K562 (cell line): ENCODE measurements around the gene SLC31A2. TPM values are rescaled to one million over a fixed set of nuclear protein-coding genes. Genes with fewer than 3 reads are reported as not detected.

Source experiments
- ATAC-seq: fragments of 200-7000 bp; cut with Tn5 transposase; 3 replicates; pipeline ENCODE4 v1.9.1; 2020; ENCODE audit warnings: moderate library complexity
- BruUV-seq: library from RNA; stranded (reverse); fragments of 400-500 nt; replicated peaks from 2 replicates; lab custom pipeline; 2021; lab: Mats Ljungman, UMichigan
- CTCF ChIA-PET: fragments of 300-600 bp; formaldehyde crosslinking; extraction: SDS; loops from one replicate; lab custom pipeline; 2021; ENCODE audit warnings: low intra/inter-chr PET ratio; lab: Yijun Ruan, JAX
- POLR2A ChIA-PET: fragments of 300-600, 350-650 bp; sonication (Branson Sonifier 250); formaldehyde crosslinking; extraction: SDS; loops from one replicate; lab custom pipeline; 2021; ENCODE audit warnings: antibody characterized with exemption, inconsistent platforms; lab: Yijun Ruan, JAX
- DNase-seq, 4 experiments: peaks; one replicate each; pipeline versions ENCODE4 v3.0.0 to v3.0.0-alpha.2; 2011 to 2018; ENCODE audit warnings: low spot score in 3 of 4, mixed read lengths in 3 of 4; ENCODE audit errors: extremely low read depth in 1 of 4
- FAIRE-seq: peaks from 2 replicates; lab custom pipeline; 2011; peaks lifted over from hg19 to GRCh38; lab: Jason Lieb, UNC
- H2AFZ ChIP-seq: 2 replicates; pipeline ENCODE4 v1.6.0; 2011; ENCODE audit warnings: low read depth, low read length, control low read depth, inconsistent platforms
- H3K27ac ChIP-seq: fragments of 200-600 bp; 3 replicates; pipeline ENCODE4 v1.8.0; 2011; ENCODE audit warnings: low read depth, mild to moderate bottlenecking, control low read depth, inconsistent platforms, low read length, moderate library complexity, mixed read lengths; ENCODE audit errors: extremely low read depth
- H3K27me3 ChIP-seq, 2 experiments: fragments of 300-600 bp in 1 of 2; 2 replicates in 1 of 2; 3 replicates in 1 of 2; pipeline versions ENCODE4 v1.6.0 to v1.8.0; 2011; ENCODE audit warnings: inconsistent platforms in 2 of 2, low read length in 2 of 2, mild to moderate bottlenecking in 1 of 2, mixed read lengths in 1 of 2, moderate library complexity in 1 of 2; ENCODE audit not compliant: control insufficient read depth in 2 of 2, insufficient read depth in 2 of 2
- H3K36me3 ChIP-seq: fragments of 300-600 bp; 3 replicates; pipeline ENCODE4 v1.8.0; 2011; ENCODE audit warnings: mild to moderate bottlenecking, low read length, inconsistent platforms; ENCODE audit not compliant: control insufficient read depth, insufficient read depth
- H3K4me1 ChIP-seq, 2 experiments: fragments of 200-600 bp in 1 of 2; replicated peaks in 1 of 2; 2 replicates in 1 of 2; 3 replicates in 1 of 2; pipeline versions ENCODE4 v1.5.1 to v1.8.0; 2011; ENCODE audit warnings: inconsistent platforms in 2 of 2, low read length in 2 of 2, mild to moderate bottlenecking in 1 of 2, mixed read lengths in 1 of 2, moderate library complexity in 1 of 2; ENCODE audit not compliant: control insufficient read depth in 2 of 2, insufficient read depth in 2 of 2
- H3K4me2 ChIP-seq: 2 replicates; pipeline ENCODE4 v1.6.1; 2011; ENCODE audit warnings: low read length, control low read depth, inconsistent platforms, mixed read lengths; ENCODE audit not compliant: insufficient read depth
- H3K4me3 ChIP-seq: fragments of 200-600 bp; sonication (generic), shearing (Covaris generic); 2 replicates; pipeline ENCODE4 v1.5.1; 2016; ENCODE audit warnings: control low read depth, inconsistent platforms
- H3K79me2 ChIP-seq: fragments of 200-600 bp; 3 replicates; pipeline ENCODE4 v1.8.0; 2011; ENCODE audit warnings: low read length, inconsistent platforms; ENCODE audit not compliant: control insufficient read depth, insufficient read depth
- H3K9ac ChIP-seq, 2 experiments: 2 replicates each; pipeline versions ENCODE4 v1.6.0 to v1.6.1; 2011; ENCODE audit warnings: low read depth in 2 of 2, low read length in 2 of 2, control low read depth in 1 of 2, inconsistent platforms in 1 of 2, mild to moderate bottlenecking in 1 of 2, mixed read lengths in 1 of 2; ENCODE audit not compliant: insufficient read depth in 1 of 2
- H3K9me1 ChIP-seq: one replicate; pipeline ENCODE4 v1.6.0; 2011; ENCODE audit warnings: inconsistent platforms, mild to moderate bottlenecking, low read length, moderate library complexity; ENCODE audit not compliant: control insufficient read depth, insufficient read depth
- H3K9me3 ChIP-seq: replicated peaks from 2 replicates; pipeline ENCODE4 v1.5.1; 2011; ENCODE audit warnings: low read depth, low read length, inconsistent platforms; ENCODE audit not compliant: control insufficient read depth, insufficient read depth
- H4K20me1 ChIP-seq: replicated peaks from 2 replicates; pipeline ENCODE4 v1.6.1; 2011; ENCODE audit warnings: low read length, inconsistent platforms, mixed read lengths; ENCODE audit not compliant: control insufficient read depth, insufficient read depth
- C11orf30 ChIP-seq: fragments of 450-650 bp; IDR thresholded peaks from 2 replicates; pipeline ENCODE4 v1.6.1; 2016; ENCODE audit warnings: low read depth, mild to moderate bottlenecking
- ETV5 ChIP-seq: sonication (generic); formaldehyde crosslinking; IDR thresholded peaks from 2 replicates; pipeline ENCODE4 v1.4.0; 2020; ENCODE audit warnings: low read depth, mild to moderate bottlenecking, missing genetic modification reagents
- GATA2 ChIP-seq: sonication (generic); formaldehyde crosslinking; IDR thresholded peaks from 2 replicates; pipeline ENCODE4 v1.4.0; 2020; ENCODE audit warnings: mild to moderate bottlenecking, missing genetic modification reagents
- TAF9B ChIP-seq: fragments of 450-650 bp; IDR thresholded peaks from 2 replicates; pipeline ENCODE4 v1.6.1; 2018; ENCODE audit warnings: mild to moderate bottlenecking; ENCODE audit not compliant: partially characterized antibody
- ZNF830 ChIP-seq: fragments of 250-450 bp; sonication (Bioruptor Pico); IDR thresholded peaks from 2 replicates; pipeline ENCODE4 v1.5.0; 2021; ENCODE audit warnings: mild to moderate bottlenecking
- WGBS: fragments of 100-300 bp; shearing (Covaris generic); methylation state at CpG from one replicate; pipeline ENCODE4 v1.1.6; 2016; ENCODE audit warnings: low coverage, mixed read lengths; ENCODE audit not compliant: insufficient coverage; ENCODE audit errors: missing lambda C conversion rate; 5-methylcytosine and 5-hydroxymethylcytosine counted together
- in situ Hi-C: fragments of 300-500 bp; cut with MboI; formaldehyde crosslinking; loops from 4 replicates; pipeline ENCODE4 v1.15.0; 2018; ENCODE audit warnings: inconsistent platforms, mixed read lengths
- intact Hi-C: fragments of 100-400 bp; cut with micrococcal nuclease; formaldehyde crosslinking; loops from 2 replicates; pipeline ENCODE4 v1.14.2; 2022
- polyA plus RNA-seq, 8 experiments: library from polyadenylated mRNA; depleted of rRNA in 4 of 8; stranded (reverse) in 5 of 8; unstranded in 3 of 8; fragments of >200 nt; fragmentation: Nextera tagmentation in 2 of 8; fragmentation: Illumina TruSeq in 1 of 8; extraction: Ambion mirVana in 2 of 8; extraction: Trizol in 1 of 8; gene quantifications; 2 replicates each; pipeline versions ENCODE4 v1.2.1 to v1.2.3, GENCODE V29; 2011 to 2014; ENCODE audit warnings: inconsistent platforms in 1 of 8, missing spikeins in 1 of 8
- total RNA-seq, 7 experiments: library from RNA; depleted of rRNA in 6 of 7; stranded (reverse); fragments of >200 nt in 6 of 7; fragmentation: Illumina TruSeq in 2 of 7; extraction: Trizol in 2 of 7; gene quantifications; 2 replicates each; pipeline versions ENCODE4 v1.2.1 to v1.2.3, GENCODE V29; 2011 to 2021; ENCODE audit warnings: low replicate concordance in 1 of 7
- TF ChIP-seq, protein P1 (sequence below): fragments of 150-350 bp; conservative IDR thresholded peaks from 2 replicates; pipeline ENCODE4 v1.6.1; 2014; ENCODE audit warnings: low read length
- TF ChIP-seq, protein P2 (sequence below): fragments of 450-650 bp; IDR thresholded peaks from one replicate; pipeline ENCODE4 v1.6.1; 2018; ENCODE audit warnings: mild to moderate bottlenecking, moderate library complexity; ENCODE audit not compliant: partially characterized antibody
- TF ChIP-seq, protein P3 (sequence below): IDR thresholded peaks from 2 replicates; pipeline ENCODE4 v1.6.1; 2016; ENCODE audit warnings: missing genetic modification characterization, missing compliant biosample characterization

The SLC31A2 gene
- total and polyA plus RNA-seq, 9 of the 15 experiments (the other 6 are each of a cell fraction or from before 2014, with no cell fraction given), result 1.5 to 4.3 (median 2.3) TPM

DNA sequence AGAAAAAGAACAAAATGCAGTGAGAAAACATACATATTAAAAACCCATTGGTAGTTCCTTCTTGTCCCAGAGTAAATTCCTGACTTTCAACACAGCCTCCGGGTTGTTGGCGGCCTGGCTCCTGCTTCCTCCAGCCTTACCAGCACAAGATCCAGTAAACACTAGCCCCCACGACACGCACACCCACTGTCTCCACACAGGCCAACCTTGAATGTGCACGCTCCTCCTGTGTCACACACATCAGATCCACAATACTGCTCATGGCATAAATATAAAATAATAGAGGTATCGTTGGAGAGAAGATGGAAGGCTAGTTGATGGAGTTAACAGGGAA lies 2.5 kb upstream of the SLC31A2 start (continued):
- TF ChIP-seq, protein P1, sequence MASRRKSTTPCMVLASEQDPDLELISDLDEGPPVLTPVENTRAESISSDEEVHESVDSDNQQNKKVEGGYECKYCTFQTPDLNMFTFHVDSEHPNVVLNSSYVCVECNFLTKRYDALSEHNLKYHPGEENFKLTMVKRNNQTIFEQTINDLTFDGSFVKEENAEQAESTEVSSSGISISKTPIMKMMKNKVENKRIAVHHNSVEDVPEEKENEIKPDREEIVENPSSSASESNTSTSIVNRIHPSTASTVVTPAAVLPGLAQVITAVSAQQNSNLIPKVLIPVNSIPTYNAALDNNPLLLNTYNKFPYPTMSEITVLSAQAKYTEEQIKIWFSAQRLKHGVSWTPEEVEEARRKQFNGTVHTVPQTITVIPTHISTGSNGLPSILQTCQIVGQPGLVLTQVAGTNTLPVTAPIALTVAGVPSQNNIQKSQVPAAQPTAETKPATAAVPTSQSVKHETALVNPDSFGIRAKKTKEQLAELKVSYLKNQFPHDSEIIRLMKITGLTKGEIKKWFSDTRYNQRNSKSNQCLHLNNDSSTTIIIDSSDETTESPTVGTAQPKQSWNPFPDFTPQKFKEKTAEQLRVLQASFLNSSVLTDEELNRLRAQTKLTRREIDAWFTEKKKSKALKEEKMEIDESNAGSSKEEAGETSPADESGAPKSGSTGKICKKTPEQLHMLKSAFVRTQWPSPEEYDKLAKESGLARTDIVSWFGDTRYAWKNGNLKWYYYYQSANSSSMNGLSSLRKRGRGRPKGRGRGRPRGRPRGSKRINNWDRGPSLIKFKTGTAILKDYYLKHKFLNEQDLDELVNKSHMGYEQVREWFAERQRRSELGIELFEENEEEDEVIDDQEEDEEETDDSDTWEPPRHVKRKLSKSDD, result no peak
- TF ChIP-seq, protein P2, sequence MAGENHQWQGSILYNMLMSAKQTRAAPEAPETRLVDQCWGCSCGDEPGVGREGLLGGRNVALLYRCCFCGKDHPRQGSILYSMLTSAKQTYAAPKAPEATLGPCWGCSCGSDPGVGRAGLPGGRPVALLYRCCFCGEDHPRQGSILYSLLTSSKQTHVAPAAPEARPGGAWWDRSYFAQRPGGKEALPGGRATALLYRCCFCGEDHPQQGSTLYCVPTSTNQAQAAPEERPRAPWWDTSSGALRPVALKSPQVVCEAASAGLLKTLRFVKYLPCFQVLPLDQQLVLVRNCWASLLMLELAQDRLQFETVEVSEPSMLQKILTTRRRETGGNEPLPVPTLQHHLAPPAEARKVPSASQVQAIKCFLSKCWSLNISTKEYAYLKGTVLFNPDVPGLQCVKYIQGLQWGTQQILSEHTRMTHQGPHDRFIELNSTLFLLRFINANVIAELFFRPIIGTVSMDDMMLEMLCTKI, result no peak
- TF ChIP-seq C11orf30 (no peak), ETV5 (CRISPR knock-in tag) (no peak)

DNA sequence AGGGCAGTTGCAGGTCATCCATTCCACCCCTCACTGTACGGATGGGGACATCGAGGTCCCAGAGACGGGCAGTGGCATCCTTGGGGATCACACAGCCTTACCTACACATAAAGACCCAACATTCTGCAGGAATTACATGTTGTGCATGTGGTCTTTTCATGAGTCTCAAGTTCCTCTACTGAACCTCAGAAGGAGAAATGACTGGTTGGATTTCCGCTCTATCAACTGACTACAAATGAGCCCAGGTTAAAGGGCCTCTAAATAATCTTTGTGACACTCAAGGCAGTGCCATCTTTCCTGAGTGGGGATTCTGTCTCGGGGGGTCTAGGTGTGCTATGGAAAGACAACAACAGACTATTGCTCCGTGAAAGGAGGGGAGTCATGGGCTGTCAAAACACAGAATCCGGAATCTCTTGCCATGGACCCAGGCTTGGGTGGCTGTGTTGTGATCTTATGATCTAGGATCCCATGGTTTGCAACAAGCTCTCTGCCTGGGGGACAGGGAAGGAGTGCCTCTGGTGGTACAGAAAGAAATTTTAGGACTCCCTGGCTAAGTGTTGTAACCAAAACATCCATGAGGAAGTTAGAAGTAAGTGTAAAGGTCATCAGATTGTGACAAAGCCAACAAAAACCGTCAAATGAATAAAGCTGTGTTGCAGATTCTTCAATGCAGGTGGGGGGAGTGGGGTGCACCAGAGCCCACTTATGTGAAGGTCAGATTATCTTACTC lies 1.9 kb upstream of the SLC31A2 start:
- Histone ChIP-seq H3K27me3 (peaks cover 13 to 15% of the 10 kb centered on the region in 2 experiments; a peak in 3 of 5 replicates), H3K4me1 (peaks cover 11 to 14% of the 10 kb centered on the region in 2 experiments; a peak in 4 of 5 replicates), H3K9me3 (no peaks in the 10 kb centered on the region; the same call in 1 of the 2 replicates), H3K4me2 (no peak overlapping the region), H3K79me2 (no peaks in the 10 kb centered on the region), H4K20me1 (no peaks in the 10 kb centered on the region), H3K27ac (no peak overlapping the region), H3K36me3 (no peaks in the 10 kb centered on the region), H3K9me1 (no peaks in the 10 kb centered on the region), H2AFZ (no peak overlapping the region), H3K4me3 (no peak overlapping the region), H3K9ac (no peak overlapping the region)
- intact Hi-C loops (no loop called here), in situ Hi-C loops (no loop called here)
- DNase-seq (no peak), FAIRE-seq (no peak), ATAC-seq (no peak)
- 42% methylated on average over 8 of the region's 8 CpGs for WGBS
- ChIA-PET CTCF (no interaction called here), POLR2A (no interaction called here)
- BruUV-seq, result no TSS peak
- TF ChIP-seq TAF9B, result no peak
- TF ChIP-seq, protein P3, sequence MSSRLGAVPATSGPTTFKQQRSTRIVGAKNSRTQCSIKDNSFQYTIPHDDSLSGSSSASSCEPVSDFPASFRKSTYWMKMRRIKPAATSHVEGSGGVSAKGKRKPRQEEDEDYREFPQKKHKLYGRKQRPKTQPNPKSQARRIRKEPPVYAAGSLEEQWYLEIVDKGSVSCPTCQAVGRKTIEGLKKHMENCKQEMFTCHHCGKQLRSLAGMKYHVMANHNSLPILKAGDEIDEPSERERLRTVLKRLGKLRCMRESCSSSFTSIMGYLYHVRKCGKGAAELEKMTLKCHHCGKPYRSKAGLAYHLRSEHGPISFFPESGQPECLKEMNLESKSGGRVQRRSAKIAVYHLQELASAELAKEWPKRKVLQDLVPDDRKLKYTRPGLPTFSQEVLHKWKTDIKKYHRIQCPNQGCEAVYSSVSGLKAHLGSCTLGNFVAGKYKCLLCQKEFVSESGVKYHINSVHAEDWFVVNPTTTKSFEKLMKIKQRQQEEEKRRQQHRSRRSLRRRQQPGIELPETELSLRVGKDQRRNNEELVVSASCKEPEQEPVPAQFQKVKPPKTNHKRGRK, result no peak
- TF ChIP-seq ZNF830 (CRISPR knock-in tag), result no peak
- TF ChIP-seq GATA2, result no peak
